ENCODE data around the gene PPFIA1.

The PPFIA1 gene

GRCh38 chr11:70423523-70424505 lies 153.3 kb downstream of the PPFIA1 start:
- H3K27me3 ChIP-seq = peaks cover 83% of the 10 kb centered on the region
- H3K4me3 ChIP-seq (ENCODE audit: low read depth in 1 of 2, low read length in 1 of 2) = no peak overlapping the region
- no peaks in the 10 kb centered on the region for H3K36me3 ChIP-seq
- H3K9me3 ChIP-seq = no peaks in the 10 kb centered on the region
- H3K27ac ChIP-seq = no peak overlapping the region
- TF ChIP-seq CTCF (IDR thresholded peaks at IDR 0.05) = no peak
- peaks cover 0 to 4% of the 10 kb centered on the region in 2 experiments for H3K4me1 ChIP-seq (ENCODE audit: control insufficient read depth in 1 of 2, insufficient read depth in 1 of 2, low read depth in 1 of 2, low read length in 1 of 2)

GRCh38 chr11:70424765-70425344 lies 154.4 kb downstream of the PPFIA1 start:
- no peaks in the 10 kb centered on the region for H3K9me3 ChIP-seq
- H3K36me3 ChIP-seq = no peaks in the 10 kb centered on the region
- H3K27me3 ChIP-seq = peaks cover 85% of the 10 kb centered on the region
- H3K27ac ChIP-seq = no peak overlapping the region
- no peak overlapping the region for H3K4me3 ChIP-seq (ENCODE audit: low read depth in 1 of 2, low read length in 1 of 2)
- no peak for TF ChIP-seq CTCF (IDR thresholded peaks at IDR 0.05)
- peaks cover 0 to 4% of the 10 kb centered on the region in 2 experiments for H3K4me1 ChIP-seq (ENCODE audit: control insufficient read depth in 1 of 2, insufficient read depth in 1 of 2, low read depth in 1 of 2, low read length in 1 of 2)

GRCh38 chr11:70427436-70427835 lies 156.9 kb downstream of the PPFIA1 start:
- Histone ChIP-seq H3K36me3 (no peaks in the 10 kb centered on the region), H3K4me3 (ENCODE audit: low read depth in 1 of 2, low read length in 1 of 2) (no peak overlapping the region), H3K9me3 (no peaks in the 10 kb centered on the region), H3K27ac (no peak overlapping the region), H3K4me1 (ENCODE audit: control insufficient read depth in 1 of 2, insufficient read depth in 1 of 2, low read depth in 1 of 2, low read length in 1 of 2) (peaks cover 0 to 4% of the 10 kb centered on the region in 2 experiments), H3K27me3 (peaks cover 85% of the 10 kb centered on the region)
- TF ChIP-seq CTCF (IDR thresholded peaks at IDR 0.05) = no peak

GRCh38 chr11:70428701-70429427 lies 158.4 kb downstream of the PPFIA1 start:
- no peaks in the 10 kb centered on the region for H3K36me3 ChIP-seq
- H3K4me3 ChIP-seq (ENCODE audit: low read depth in 1 of 2, low read length in 1 of 2) = no peak overlapping the region
- no peak for TF ChIP-seq CTCF (IDR thresholded peaks at IDR 0.05)
- peaks cover 78% of the 10 kb centered on the region for H3K27me3 ChIP-seq
- peaks cover 0 to 3% of the 10 kb centered on the region in 2 experiments for H3K4me1 ChIP-seq (ENCODE audit: control insufficient read depth in 1 of 2, insufficient read depth in 1 of 2, low read depth in 1 of 2, low read length in 1 of 2)
- no peaks in the 10 kb centered on the region for H3K9me3 ChIP-seq
- no peak overlapping the region for H3K27ac ChIP-seq

- peaks cover 73% of the 10 kb centered on the region for H3K27me3 ChIP-seq
Observed at GRCh38 chr11:70429428-70429705, 158.9 kb downstream of the PPFIA1 start.

More at GRCh38 chr11:70429428-70429705, 158.9 kb downstream of the PPFIA1 start:
- Histone ChIP-seq H3K4me1 (ENCODE audit: control insufficient read depth in 1 of 2, insufficient read depth in 1 of 2, low read depth in 1 of 2, low read length in 1 of 2) (no peaks in the 10 kb centered on the region), H3K4me3 (ENCODE audit: low read depth in 1 of 2, low read length in 1 of 2) (no peak overlapping the region), H3K36me3 (no peaks in the 10 kb centered on the region), H3K27ac (no peak overlapping the region), H3K9me3 (no peaks in the 10 kb centered on the region)
- TF ChIP-seq CTCF (IDR thresholded peaks at IDR 0.05) = no peak
